Progenitor cell of endocrine pancreas (in vitro differentiated cells): Measurements from ENCODE around the gene THPO. TPM values are rescaled to one million over a fixed set of nuclear protein-coding genes. Genes with fewer than 3 reads are reported as not detected.

ENCODE experiments used
- DNase-seq: peaks from one replicate; pipeline ENCODE4 v3.0.0; 2021; ENCODE audit warnings: low spot score; ENCODE audit not compliant: unreplicated experiment
- H3K27ac Mint-ChIP-seq: 2 replicates; pipeline ENCODE4 v1.8.0; 2021; ENCODE audit warnings: mild to moderate bottlenecking, moderate library complexity, mixed read lengths
- H3K27me3 Mint-ChIP-seq: 2 replicates; pipeline ENCODE4 v1.8.0; 2021; ENCODE audit warnings: mixed read lengths
- H3K36me3 Mint-ChIP-seq: 2 replicates; pipeline ENCODE4 v1.8.0; 2022; ENCODE audit warnings: mixed read lengths; ENCODE audit not compliant: insufficient read depth
- H3K4me1 Mint-ChIP-seq: 2 replicates; pipeline ENCODE4 v1.8.0; 2021; ENCODE audit warnings: low read depth, mixed read lengths
- H3K4me3 Mint-ChIP-seq: 2 replicates; pipeline ENCODE4 v1.8.0; 2021; ENCODE audit warnings: low read depth, mild to moderate bottlenecking, moderate library complexity, mixed read lengths
- H3K9me3 Mint-ChIP-seq: 2 replicates; pipeline ENCODE4 v1.8.0; 2021; ENCODE audit warnings: low read depth, mixed read lengths
- CTCF ChIP-seq: fragments of 200-600 bp; sonication (generic); IDR thresholded peaks from one replicate; pipeline ENCODE4 v1.5.0; 2021; ENCODE audit warnings: antibody characterized with exemption, mild to moderate bottlenecking; ENCODE audit not compliant: unreplicated experiment
- total RNA-seq: library from RNA; stranded (reverse); gene quantifications from 2 replicates; pipeline ENCODE4 v1.2.1, GENCODE V29; 2021

THPO gene
- total RNA-seq, 1 donor from 2014 or later: 7.1 TPM

GRCh38 chr3:184353546-184353941 is 24.5 kb downstream of the THPO start:
- Mint-ChIP-seq H3K27me3 (peaks cover 19% of the 10 kb centered on the region), H3K9me3 (no peaks in the 10 kb centered on the region), H3K27ac (no peak overlapping the region), H3K36me3 (peaks cover 21% of the 10 kb centered on the region), H3K4me3 (no peak overlapping the region), H3K4me1 (peaks cover 20% of the 10 kb centered on the region)
- DNase-seq: no peak
- TF ChIP-seq CTCF: no peak

- Mint-ChIP-seq H3K36me3 (peaks cover 19% of the 10 kb centered on the region), H3K4me1 (peaks cover 20% of the 10 kb centered on the region), H3K9me3 (no peaks in the 10 kb centered on the region), H3K4me3 (no peak overlapping the region), H3K27ac (no peak overlapping the region), H3K27me3 (peaks cover 20% of the 10 kb centered on the region)
- no peak for DNase-seq
- no peak for TF ChIP-seq CTCF
These were observed 25.0 kb downstream of the THPO start for GRCh38 chr3:184352897-184353545.

GRCh38 chr3:184352149-184352785 is 25.7 kb downstream of the THPO start:
- H3K9me3 Mint-ChIP-seq: no peaks in the 10 kb centered on the region
- H3K4me1 Mint-ChIP-seq: peaks cover 22% of the 10 kb centered on the region
- TF ChIP-seq CTCF: no peak
- DNase-seq: no peak
- peaks cover 26% of the 10 kb centered on the region for H3K27me3 Mint-ChIP-seq
- peaks cover 18% of the 10 kb centered on the region for H3K36me3 Mint-ChIP-seq
- H3K4me3 Mint-ChIP-seq: no peak overlapping the region
- H3K27ac Mint-ChIP-seq: no peak overlapping the region

- Mint-ChIP-seq H3K4me3 (no peak overlapping the region), H3K9me3 (no peaks in the 10 kb centered on the region), H3K27me3 (peaks cover 26% of the 10 kb centered on the region), H3K27ac (no peak overlapping the region), H3K36me3 (peaks cover 18% of the 10 kb centered on the region), H3K4me1 (peaks cover 22% of the 10 kb centered on the region)
- TF ChIP-seq CTCF: no peak
- DNase-seq: no peak
These were observed 26.4 kb downstream of the THPO start for GRCh38 chr3:184351511-184352148.

GRCh38 chr3:184350618-184351017 is 27.4 kb downstream of the THPO start:
- no peak for DNase-seq
- H3K4me1 Mint-ChIP-seq: peaks cover 23% of the 10 kb centered on the region
- no peak overlapping the region for H3K27ac Mint-ChIP-seq
- no peaks in the 10 kb centered on the region for H3K9me3 Mint-ChIP-seq
- no peak overlapping the region for H3K4me3 Mint-ChIP-seq
- H3K27me3 Mint-ChIP-seq: peaks cover 26% of the 10 kb centered on the region
- peaks cover 20% of the 10 kb centered on the region for H3K36me3 Mint-ChIP-seq
- TF ChIP-seq CTCF: no peak
